UCSD-AML1 (cell line): ENCODE results near the gene SMCO4.

Source experiments
- DNase-seq: peaks from one replicate; lab custom pipeline; 2025; ENCODE audit not compliant: unreplicated experiment; lab: John Stamatoyannopoulos, UW

Gene SMCO4

DNA sequence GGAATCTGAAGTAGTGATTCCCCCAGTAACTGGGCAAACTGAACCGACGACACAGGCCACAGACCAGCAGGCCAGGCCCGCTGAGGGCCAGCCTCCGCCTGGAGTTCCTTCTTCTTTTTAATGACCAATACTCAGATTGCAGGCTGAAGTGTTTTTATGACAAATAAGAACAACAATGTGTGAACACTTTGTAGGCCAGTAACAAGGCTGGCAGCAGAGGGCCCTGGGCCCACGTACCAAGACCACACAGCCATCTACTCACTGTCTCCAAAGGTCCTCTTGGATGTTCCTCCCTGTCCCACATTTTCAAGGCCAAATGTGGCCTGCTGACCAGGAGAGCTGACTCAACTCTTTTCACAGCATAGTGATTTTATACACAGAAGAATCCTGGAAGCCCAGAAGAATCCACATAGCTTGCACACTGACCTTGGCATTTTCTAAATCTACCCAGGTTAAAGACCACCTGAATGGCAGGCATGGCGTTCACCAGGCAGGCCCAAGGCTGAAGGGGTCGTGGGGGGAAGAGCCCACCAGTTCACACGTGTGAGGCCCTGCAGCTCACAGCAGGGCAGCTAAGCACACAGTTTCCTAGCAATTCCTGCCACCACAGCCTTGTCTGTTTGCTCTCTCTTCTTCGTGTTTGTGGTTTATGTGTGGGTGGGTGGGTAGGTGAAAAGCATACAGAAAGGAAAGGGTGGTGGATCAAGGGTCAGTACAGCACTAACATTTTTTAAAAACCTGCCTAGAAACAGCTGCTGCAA, 13.3 kb downstream of the SMCO4 start:
- no peak for DNase-seq

DNA sequence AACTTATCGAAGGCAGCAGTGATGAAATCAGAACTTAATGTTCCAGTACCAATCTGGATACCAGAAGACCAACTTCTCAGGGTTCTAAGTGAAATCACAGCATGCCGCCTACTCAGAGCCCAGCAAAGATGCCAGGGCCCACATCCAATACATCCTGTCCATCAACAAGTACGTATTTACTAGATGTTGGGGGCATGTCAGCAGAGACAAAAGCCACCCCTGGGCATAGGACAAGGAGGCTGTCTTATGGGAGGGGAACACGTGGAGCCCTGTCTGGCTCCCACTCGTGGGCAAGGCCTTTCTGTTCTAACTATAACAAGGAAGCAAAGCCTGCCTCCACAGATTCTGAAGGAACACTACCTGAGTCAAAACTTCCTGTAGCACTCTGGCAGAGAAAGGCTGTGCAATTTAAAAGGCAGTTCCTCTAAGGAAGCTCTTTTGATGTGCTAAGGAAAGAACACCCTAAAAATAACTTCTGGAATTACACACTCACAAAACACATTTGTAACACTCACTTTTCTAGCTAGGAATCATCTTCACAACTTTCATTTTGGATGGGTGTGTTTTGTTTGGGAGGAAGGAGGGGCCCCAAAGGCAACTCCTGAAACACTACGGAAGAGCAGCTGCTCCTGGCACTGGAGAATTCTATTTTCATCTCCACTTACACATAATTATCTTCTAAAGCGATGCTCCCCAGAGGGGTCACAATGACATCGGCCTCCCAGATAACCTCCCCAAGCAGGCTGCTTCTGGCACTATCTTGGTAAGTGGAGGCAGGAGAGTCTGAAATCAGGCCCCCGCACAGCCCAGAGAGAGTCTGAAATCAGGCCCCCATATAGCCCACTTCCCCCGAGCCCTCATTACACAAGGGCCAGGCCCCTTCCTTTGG, 14.2 kb downstream of the SMCO4 start:
- peak; percentile 21 for DNase-seq

DNA sequence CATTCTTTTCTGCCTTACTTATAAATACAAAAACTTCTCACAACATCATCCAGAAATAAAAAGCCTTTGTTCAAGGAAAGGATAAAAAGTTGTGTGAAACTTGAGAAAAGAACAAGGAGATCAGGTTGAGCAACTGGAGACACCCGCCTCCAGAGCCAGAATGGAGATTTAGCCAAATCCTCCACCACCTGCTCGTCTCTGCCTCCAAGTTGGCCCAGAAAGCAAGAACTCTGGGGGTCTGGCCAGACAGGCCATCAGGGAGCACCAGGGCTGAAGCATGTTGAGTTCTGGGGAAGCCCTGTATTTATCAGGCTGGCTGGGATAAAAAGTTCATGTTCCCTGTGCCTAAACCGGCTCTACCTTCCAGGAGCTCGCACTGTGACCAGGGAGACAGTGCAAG, 14.9 kb downstream of the SMCO4 start:
- no peak for DNase-seq

DNA sequence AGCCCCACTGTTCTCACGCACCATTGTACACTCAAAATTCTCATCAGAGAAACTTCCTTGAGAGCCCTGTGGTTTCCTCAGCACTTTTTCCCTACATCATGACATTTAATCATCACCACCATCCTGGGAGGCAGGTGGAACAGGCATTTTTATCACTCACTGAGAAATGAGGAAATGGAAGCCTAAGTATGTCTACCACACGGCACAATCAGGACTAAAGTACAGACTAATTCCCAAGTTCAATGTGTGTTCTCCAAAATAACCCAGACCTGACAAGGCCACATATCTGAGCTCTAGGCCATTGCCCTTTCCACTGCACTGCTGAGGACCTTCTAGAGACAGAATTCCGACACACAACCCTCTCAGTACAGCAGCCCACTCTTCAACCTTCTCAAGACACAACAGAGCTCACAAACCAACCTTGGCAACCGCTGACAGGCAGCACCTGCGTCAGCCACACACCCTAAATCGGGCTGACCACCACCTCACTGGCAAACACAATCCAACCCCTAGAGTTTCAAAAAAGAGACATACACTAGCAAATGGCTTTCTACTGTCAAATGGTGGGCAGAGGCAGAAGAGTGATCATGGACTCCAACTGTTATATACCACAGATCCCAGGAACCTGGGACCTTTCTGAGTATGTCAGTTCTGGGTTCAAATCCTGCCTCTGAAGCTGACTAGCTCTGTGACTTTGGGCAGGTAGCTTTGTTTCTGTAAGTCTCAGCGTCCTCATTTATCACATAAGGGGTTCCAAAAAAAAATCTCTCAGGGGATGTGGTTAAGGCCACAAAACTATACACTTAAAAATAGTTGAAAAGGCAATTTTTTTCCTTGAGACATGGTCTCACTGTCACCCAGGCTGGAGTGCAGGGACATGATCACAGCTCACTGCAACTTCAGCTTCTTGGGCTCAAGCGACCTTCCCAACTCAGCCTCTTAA, 16.3 kb downstream of the SMCO4 start:
- no peak for DNase-seq

DNA sequence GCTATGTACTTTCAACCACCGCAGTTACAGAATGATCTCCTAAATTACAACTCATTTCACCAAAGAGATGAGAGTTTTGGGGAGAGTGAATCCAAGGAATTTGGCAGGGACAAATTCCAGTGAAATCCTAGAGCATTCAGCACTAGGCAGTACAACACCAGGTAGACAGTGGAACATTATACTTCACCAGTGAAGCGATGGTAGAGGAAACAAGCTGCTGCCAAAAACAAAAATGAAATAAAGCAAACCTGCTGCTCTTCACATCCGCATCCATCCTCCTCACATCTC, 16.9 kb downstream of the SMCO4 start:
- no peak for DNase-seq

DNA sequence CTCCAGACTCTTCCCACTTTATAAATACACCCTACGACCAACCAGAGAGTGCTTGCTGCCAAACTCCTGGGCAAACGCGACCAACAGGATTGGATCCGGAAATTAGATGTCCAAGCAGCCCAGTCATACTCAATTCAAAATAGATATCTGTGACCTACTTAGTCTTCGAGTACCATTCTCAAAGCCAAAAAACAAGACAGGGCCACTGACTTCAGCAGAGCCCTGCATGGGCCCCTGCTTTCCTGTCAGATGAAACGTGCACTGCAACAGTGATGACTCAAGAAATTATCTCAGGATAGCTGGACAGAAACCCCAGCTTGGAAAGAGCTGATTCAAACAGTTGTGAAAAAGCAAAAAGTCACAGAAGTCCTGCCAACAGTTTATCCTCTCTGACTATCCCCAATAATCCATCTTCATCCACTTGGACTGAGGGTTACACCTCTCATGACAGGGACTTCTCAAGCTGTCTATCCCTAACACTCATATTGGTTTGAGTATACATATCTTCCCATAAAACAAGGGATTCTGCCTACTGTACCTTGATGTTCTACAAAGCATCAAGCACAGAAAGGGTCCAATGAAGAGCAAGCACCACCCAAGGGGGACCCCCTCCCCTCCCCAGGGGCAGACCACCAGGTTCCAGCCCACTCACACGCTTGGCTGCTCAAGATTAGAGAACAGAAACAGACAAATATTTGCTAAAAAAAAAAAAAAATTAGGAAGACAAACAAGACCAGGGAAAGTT, 17.4 kb downstream of the SMCO4 start:
- no peak for DNase-seq

DNA sequence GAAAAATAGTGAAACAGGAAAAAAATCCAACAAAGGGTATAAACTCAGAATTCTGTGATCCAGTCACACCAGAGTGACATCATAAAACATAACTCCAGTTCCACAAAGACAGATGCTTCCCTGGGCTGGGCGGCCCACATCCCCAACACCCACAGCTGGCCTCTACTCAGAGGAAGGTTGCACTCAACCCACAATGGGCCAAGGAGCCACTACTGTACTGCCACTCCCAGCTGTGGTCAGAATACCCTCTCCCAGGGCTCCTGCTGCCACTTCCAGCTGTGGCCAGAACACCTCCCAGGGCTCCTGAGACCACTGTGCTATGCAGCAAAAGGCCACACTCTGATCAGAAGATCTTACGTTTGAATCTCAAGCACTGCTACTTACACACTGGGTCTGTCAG, 18.3 kb downstream of the SMCO4 start:
- DNase-seq: peak; percentile 29

DNA sequence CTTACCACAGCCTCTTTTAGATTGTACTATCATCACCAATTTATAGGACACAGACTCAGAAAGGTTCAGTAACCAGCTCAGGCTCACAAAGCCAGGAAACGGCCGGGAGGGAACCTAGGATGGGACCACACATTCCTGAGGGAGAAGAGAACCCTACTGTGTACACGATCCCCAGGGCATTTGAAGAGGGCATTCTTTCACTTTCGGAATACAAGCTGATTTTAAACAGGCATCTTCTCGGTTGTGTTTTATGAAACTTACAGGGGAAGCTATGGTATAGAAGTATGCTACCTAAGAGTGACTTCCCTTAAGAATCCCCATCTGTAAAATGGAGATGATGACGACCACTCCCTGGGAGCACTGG, 19.0 kb downstream of the SMCO4 start:
- no peak for DNase-seq

DNA sequence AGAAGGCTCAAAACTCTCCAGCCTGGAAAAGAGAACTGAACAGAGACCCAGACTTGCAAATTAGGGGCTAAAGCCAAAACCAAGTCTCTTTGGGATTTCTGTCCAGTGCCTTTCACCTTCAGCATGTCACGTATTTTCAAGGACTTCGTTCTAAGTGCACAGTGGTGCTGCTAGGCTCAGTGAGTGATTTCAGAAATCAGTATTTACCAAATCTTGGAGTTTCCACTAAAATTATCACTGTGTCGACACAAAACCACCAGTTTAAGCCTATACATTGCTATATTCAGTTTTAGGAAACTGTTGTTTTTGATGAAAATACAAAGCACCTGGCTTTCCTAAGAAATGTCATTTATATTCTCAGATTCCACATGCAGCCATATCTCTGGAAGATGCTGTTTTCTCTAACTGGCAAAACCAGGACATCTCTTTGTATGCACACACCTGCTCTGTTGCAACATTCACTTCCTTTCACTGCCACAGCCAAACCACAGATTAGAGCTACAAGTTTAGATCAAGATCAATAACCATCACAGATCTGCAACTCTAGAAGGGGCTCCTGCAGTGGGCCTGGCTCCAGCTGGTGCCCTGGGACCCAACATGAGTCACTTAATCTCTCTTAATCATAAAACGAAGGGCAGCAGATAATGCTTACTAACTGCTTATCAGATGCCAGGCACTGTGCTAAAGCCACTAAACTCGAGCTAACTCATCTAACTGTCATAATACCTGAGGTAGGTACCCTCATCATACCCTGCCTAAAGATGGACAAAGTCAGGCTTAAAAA, 22.3 kb downstream of the SMCO4 start:
- DNase-seq: no peak

DNA sequence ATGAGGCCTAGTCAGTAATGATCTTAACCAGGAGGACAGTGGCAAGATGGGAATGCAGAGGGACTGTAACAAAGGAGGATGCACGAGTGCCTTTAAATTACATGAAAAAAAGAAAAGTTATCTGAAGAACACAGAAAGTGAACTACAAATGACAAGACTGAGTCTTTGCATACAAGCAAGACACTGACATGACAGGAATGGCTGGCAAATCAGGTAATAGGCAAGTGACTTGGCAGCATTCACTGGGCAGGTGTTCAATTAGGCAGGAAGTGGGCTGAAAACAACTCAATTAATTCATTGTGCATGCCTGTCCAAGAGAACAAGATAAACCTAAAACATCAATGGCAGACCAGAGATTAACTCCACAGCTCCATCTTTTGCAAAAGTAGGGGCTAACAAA, 24.0 kb downstream of the SMCO4 start:
- DNase-seq: no peak

DNA sequence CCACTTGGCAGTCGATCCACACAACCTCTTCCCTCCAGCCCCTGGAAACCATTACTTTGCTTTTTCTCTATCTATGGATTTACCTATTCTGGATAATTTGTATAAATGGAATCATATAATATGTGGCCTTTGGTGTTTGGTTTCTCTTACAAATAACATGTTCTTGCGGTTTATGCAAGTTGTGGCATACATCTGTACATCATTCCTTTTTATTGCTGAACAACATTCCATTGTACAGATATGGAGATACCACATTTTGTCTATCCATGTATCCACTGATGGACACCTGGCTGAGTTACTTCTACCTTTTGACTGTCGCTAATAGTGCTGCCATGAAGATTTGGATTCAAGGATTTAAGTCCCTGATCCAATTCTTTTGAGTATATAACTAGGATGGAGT, 25.1 kb downstream of the SMCO4 start:
- DNase-seq: no peak

DNA sequence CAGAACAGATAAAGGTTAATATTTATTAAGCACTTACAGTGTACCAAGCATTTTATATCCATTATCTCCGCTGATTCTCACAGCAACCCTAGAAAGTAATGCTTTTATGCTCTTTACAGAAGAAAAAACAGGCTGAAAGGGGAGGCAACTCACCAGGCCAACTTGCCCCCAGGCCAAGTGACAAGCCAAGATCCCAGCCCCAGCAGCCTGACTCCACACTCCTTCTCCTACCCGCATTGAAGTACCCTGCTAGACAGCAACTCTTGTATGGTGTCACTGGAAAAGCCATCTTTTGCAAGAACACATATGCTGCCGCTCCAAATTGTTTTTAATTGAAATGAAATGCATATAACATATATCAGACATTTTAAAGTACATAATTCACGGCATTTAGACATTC, 25.6 kb downstream of the SMCO4 start:
- no peak for DNase-seq

DNA sequence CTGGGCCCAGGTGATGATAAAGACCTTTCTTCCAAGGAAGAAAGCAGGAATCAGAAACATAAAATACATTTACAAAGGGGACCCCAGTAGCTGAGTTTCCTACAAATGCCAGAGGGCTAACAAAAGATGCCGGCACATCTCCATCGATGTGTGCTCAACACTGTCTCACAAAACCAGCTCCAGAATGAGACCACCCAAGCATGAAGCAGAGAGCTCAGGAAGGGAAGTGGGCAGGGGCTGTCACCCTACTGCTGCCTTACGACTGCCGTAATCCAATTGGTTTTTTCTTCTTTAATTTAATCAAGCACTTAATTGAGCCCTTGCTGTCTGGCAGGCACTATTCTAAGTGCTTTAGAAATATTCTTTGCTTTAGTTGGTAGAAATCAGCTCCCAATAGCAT, 26.1 kb downstream of the SMCO4 start:
- DNase-seq: no peak

DNA sequence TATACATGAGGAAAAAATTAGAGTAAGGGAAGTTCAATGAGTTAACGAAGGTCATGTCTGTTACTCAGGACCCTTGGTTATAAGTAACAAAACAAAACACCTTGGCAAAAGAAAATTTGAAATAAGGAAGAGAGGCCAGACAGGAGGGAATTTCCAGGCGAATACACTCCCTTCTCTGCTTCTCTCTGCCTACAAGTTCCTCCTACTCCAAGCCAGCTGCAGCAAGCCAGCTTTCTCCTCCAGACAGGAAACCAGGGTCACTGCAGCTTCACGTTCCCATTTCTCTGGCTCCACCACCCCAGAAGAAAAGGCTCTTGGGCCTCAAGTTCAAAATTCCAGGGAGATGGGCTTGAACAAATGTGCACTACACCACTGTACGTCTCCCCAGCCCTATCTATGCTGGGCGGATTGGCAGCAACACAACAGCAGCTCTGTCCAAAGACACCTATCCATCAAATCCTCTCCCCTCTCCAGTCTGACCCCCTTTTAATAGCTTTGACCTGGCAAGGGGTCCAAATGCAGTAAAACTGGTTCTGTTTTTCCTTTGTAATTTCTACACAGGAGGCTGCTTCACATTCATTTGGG, 27.7 kb downstream of the SMCO4 start:
- DNase-seq: peak; percentile 19

DNA sequence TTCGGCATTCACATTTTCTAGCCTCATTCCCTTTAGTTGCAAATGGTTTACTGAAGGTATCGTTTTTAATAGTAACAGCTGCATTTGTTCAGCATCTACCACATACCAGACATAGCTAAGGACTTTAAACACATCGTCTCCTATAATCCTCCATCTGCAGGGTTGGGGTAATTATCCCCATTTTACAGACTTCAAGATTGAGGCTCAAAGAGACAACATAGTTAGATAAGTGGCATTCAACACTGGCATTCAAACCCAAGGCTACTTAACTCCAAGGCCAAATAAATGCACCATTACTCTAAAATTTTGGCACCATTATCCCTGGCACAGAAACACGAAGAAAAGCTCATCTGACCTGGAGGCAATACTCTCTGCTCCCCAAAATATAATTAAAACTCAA, 28.5 kb downstream of the SMCO4 start:
- no peak for DNase-seq

DNA sequence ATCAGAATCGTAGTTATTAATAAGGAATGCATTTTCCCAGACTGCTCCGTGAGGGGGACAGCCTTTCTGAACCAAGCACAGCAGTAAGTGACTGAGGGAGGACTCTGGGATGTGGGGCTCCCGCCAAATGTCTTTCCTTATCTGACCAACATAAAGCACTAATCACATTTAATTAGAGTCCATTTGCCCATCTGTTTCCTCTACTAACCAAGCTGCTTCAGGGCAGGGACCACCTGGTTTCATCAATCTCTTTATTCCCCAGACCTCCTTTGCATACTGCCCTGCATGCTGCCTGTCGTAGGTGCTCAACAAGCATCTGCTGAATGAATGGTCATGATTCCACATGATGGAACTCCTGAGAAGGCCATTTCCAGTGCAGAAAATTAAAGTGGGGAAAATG, 29.4 kb downstream of the SMCO4 start:
- DNase-seq: no peak

DNA sequence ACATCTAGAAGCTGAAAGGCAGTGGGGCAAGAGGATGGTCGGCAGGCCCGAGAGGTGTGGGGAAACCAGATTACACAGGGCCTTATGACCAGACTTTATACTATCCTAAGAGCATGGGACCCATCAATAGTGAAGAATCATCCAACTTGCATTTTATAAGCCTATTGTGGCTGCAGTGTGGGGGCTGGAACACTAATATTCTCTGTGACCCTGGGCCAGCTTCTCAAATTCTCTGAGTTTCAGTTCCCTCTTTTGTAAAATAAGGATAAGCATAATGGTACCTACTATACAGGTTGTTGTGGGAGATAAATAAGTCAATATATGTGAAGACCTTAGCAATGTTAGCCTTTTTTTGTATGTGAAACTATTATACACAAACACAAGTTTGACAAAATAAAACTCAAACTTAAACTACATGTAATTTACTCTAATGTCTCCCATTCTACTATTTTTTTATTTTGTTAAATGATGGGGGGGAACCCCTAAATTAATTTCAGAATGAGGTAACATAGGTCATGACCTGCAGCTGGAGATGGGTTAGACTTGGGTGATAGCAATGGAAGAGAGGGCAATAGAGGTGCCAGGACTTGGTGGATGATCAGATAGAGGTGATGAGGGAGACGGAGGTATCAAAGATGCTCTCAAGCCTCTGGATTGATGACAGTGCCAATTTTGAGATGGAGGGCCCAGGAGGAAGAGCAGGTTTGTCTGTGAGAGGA, 30.1 kb downstream of the SMCO4 start:
- no peak for DNase-seq

DNA sequence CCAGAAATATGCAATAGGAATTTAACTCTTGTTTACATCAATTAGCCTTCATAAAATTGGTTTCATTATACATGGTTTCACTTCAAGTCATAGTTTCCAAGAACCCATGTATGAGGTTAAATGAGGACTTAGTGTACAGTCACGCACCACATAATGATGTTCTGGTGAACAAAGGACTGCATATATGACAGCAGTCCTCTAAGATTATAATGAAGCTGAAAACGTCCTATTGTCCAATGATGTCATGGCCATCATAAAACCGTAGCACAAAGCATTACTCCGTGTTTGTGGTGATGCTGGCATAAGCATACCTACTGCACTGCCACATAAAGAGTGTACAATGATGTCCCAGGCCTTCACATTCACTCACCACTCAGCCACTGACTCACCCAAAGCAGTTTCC, 31.1 kb downstream of the SMCO4 start:
- no peak for DNase-seq

DNA sequence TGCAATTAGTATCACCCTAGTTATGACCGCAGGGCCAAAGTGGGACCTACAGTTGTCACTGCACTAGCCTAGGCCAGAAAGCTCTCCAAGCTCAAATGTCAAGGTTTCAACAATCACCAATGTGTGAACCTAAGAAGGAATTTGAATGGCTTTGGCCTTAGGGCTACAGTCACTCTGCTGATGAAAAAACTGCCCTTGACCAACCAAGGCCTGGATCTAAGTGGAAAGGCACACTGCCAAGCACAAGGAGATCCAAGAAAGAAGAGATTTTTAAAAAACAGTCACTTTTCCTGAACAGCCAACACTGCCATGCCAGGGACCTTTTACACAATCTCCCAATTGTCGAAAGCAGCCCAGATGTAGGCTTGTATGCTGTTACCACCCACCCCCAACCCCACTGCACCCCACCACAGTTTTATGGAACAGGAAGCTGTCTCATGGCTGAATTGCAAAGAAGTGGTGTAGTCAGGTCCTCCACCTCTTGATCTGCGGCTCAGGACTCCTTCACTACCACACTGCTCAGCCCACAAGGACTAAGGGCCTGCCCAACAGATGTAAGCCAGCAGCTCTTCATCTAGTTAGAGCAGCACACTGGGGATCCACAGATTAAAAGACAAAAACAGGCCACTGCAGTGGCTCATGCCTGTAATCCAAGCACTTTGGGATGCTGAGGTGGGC, 32.9 kb downstream of the SMCO4 start:
- DNase-seq: no peak
